DND-41 (cell line): Measurements from ENCODE around the gene ANG.

ENCODE experiments used
- ATAC-seq: fragments of 200-7000 bp; cut with Tn5 transposase; 3 replicates; pipeline ENCODE4 v1.9.1; 2021; ENCODE audit warnings: low read depth; ENCODE audit not compliant: insufficient read depth
- DNase-seq: peaks from one replicate; pipeline ENCODE4 v3.0.0-alpha.2; 2020
- H2AFZ ChIP-seq: 2 replicates; pipeline ENCODE4 v1.6.0; 2012; ENCODE audit warnings: low read depth, low read length
- H3K27ac ChIP-seq: 2 replicates; pipeline ENCODE4 v1.5.1; 2012; ENCODE audit warnings: low read length, inconsistent platforms
- H3K27me3 ChIP-seq: fragments of 200-600 bp; sonication (generic); 2 replicates; pipeline ENCODE4 v1.6.0; 2012; ENCODE audit warnings: low read length, mild to moderate bottlenecking, inconsistent platforms; ENCODE audit not compliant: insufficient read depth, poor library complexity
- H3K36me3 ChIP-seq: 2 replicates; pipeline ENCODE4 v1.5.1; 2012; ENCODE audit warnings: low read length, inconsistent platforms; ENCODE audit not compliant: insufficient read depth
- H3K4me1 ChIP-seq: 2 replicates; pipeline ENCODE4 v1.5.1; 2012; ENCODE audit warnings: mild to moderate bottlenecking, low read length; ENCODE audit not compliant: insufficient read depth
- H3K4me2 ChIP-seq: 2 replicates; pipeline ENCODE4 v1.6.0; 2012; ENCODE audit warnings: mild to moderate bottlenecking, moderate library complexity, low read length, inconsistent platforms; ENCODE audit not compliant: insufficient read depth
- H3K4me3 ChIP-seq, 2 experiments: fragments of 200-600 bp in 1 of 2; shearing (Covaris generic) in 1 of 2; 2 replicates each; pipeline ENCODE4 v1.5.1; 2012 to 2016; ENCODE audit warnings: inconsistent platforms in 2 of 2, low read length in 2 of 2, mild to moderate bottlenecking in 2 of 2, low read depth in 1 of 2, moderate library complexity in 1 of 2
- H3K79me2 ChIP-seq: 2 replicates; pipeline ENCODE4 v1.6.0; 2012; ENCODE audit warnings: low read length, inconsistent platforms; ENCODE audit not compliant: insufficient read depth
- H3K9ac ChIP-seq: 2 replicates; pipeline ENCODE4 v1.6.0; 2012; ENCODE audit warnings: low read depth, mild to moderate bottlenecking, inconsistent platforms, low read length, moderate library complexity
- H3K9me3 ChIP-seq: 2 replicates; pipeline ENCODE4 v1.5.1; 2012; ENCODE audit warnings: low read length, moderate library complexity, mild to moderate bottlenecking, inconsistent platforms; ENCODE audit not compliant: insufficient read depth, severe bottlenecking
- H4K20me1 ChIP-seq: 2 replicates; pipeline ENCODE4 v1.6.0; 2012; ENCODE audit warnings: low read length; ENCODE audit not compliant: insufficient read depth
- CTCF ChIP-seq: IDR thresholded peaks from 2 replicates; pipeline ENCODE4 v1.5.1; 2012; ENCODE audit warnings: borderline replicate concordance, low read length, moderate library complexity, mild to moderate bottlenecking; ENCODE audit not compliant: poor library complexity, severe bottlenecking; ENCODE audit errors: extremely low read depth
- EZH2 ChIP-seq: IDR thresholded peaks from 3 replicates; pipeline ENCODE4 v1.6.1; 2012; ENCODE audit warnings: borderline replicate concordance, low read depth, mild to moderate bottlenecking, moderate library complexity, low read length, inconsistent platforms; ENCODE audit not compliant: severe bottlenecking

ANG gene

GRCh38 chr14:20658246-20658645 lies 30.3 kb upstream of the ANG start:
- no peak overlapping the region for H3K9ac ChIP-seq
- ATAC-seq (no peak), DNase-seq (no peak)
- no peak overlapping the region for H2AFZ ChIP-seq
- TF ChIP-seq CTCF (no peak), EZH2 (no peak)
- H3K27me3 ChIP-seq, result peaks cover 6% of the 10 kb centered on the region
- no peaks in the 10 kb centered on the region for H3K79me2 ChIP-seq
- H3K36me3 ChIP-seq, result no peaks in the 10 kb centered on the region
- no peaks in the 10 kb centered on the region for H3K9me3 ChIP-seq
- no peak overlapping the region for H3K4me2 ChIP-seq
- no peaks in the 10 kb centered on the region for H4K20me1 ChIP-seq
- no peaks in the 10 kb centered on the region for H3K4me1 ChIP-seq
- H3K4me3 ChIP-seq, result no peak overlapping the region
- H3K27ac ChIP-seq, result no peak overlapping the region

- H3K27ac ChIP-seq, result no peak overlapping the region
- no peaks in the 10 kb centered on the region for H3K9me3 ChIP-seq
- no peak for TF ChIP-seq EZH2
- no peak for TF ChIP-seq CTCF
- H4K20me1 ChIP-seq, result no peaks in the 10 kb centered on the region
- no peaks in the 10 kb centered on the region for H3K36me3 ChIP-seq
- H3K79me2 ChIP-seq, result no peaks in the 10 kb centered on the region
- ATAC-seq, result no peak
- DNase-seq, result no peak
- no peaks in the 10 kb centered on the region for H3K4me1 ChIP-seq
- no peak overlapping the region for H3K4me3 ChIP-seq
- H3K4me2 ChIP-seq, result no peak overlapping the region
- H3K27me3 ChIP-seq, result peaks cover 6% of the 10 kb centered on the region
- no peak overlapping the region for H2AFZ ChIP-seq
- H3K9ac ChIP-seq, result no peak overlapping the region
Measured at GRCh38 chr14:20659336-20659735, 29.2 kb upstream of the ANG start.

- H3K4me2 ChIP-seq, result no peak overlapping the region
- no peak overlapping the region for H3K27ac ChIP-seq
- H3K36me3 ChIP-seq, result no peaks in the 10 kb centered on the region
- no peak overlapping the region for H3K4me3 ChIP-seq
- H3K4me1 ChIP-seq, result no peaks in the 10 kb centered on the region
- H3K9me3 ChIP-seq, result no peaks in the 10 kb centered on the region
- no peak overlapping the region for H2AFZ ChIP-seq
- no peak for DNase-seq
- H3K27me3 ChIP-seq, result peaks cover 6% of the 10 kb centered on the region
- no peak overlapping the region for H3K9ac ChIP-seq
- no peak for ATAC-seq
- TF ChIP-seq EZH2 (no peak), CTCF (no peak)
- H3K79me2 ChIP-seq, result no peaks in the 10 kb centered on the region
- H4K20me1 ChIP-seq, result no peaks in the 10 kb centered on the region
Measured at GRCh38 chr14:20659813-20660395, 28.7 kb upstream of the ANG start.

GRCh38 chr14:20661197-20661596 lies 27.4 kb upstream of the ANG start:
- H3K9me3 ChIP-seq, result no peaks in the 10 kb centered on the region
- no peaks in the 10 kb centered on the region for H4K20me1 ChIP-seq
- DNase-seq, result no peak
- H3K27ac ChIP-seq, result no peak overlapping the region
- no peak overlapping the region for H3K9ac ChIP-seq
- H3K4me2 ChIP-seq, result no peak overlapping the region
- H3K4me1 ChIP-seq, result no peaks in the 10 kb centered on the region
- H3K27me3 ChIP-seq, result peaks cover 3% of the 10 kb centered on the region
- H3K79me2 ChIP-seq, result no peaks in the 10 kb centered on the region
- no peak overlapping the region for H2AFZ ChIP-seq
- H3K36me3 ChIP-seq, result no peaks in the 10 kb centered on the region
- no peak overlapping the region for H3K4me3 ChIP-seq
- TF ChIP-seq CTCF (no peak), EZH2 (no peak)
- no peak for ATAC-seq
